ENCODE data around the gene AP2A2.

AP2A2 gene

GRCh38 chr11:888310-889212, 37.1 kb upstream of the AP2A2 start:
- Histone ChIP-seq H4K20me1 (ENCODE audit: insufficient read depth, low read length, poor library complexity, severe bottlenecking) (no peaks in the 10 kb centered on the region), H3K4me1 (ENCODE audit: insufficient read depth, low read length, poor library complexity, severe bottlenecking) (peaks cover 15% of the 10 kb centered on the region), H3K27me3 (ENCODE audit: insufficient read depth, low read length, poor library complexity, severe bottlenecking) (no peaks in the 10 kb centered on the region), H3F3A (ENCODE audit: low read depth) (no peaks in the 10 kb centered on the region), H3K79me2 (ENCODE audit: insufficient read depth, low read length) (no peaks in the 10 kb centered on the region), H3K4me3 (ENCODE audit: low read length, poor library complexity, severe bottlenecking) (no peak overlapping the region), H3K9ac (ENCODE audit: low read depth, low read length, poor library complexity, severe bottlenecking) (no peak overlapping the region), H3K9me2 (replicated peaks; ENCODE audit: low read depth, low read length) (no peaks in the 10 kb centered on the region), H3K9me3 (ENCODE audit: insufficient read depth, low read depth, low read length) (no peaks in the 10 kb centered on the region), H2AFZ (ENCODE audit: low read length) (no peak overlapping the region), H3K4me2 (ENCODE audit: low read depth, low read length, poor library complexity, severe bottlenecking) (no peak overlapping the region), H3K36me3 (ENCODE audit: insufficient read depth, low read length) (no peaks in the 10 kb centered on the region)
- TF ChIP-seq, protein P1, sequence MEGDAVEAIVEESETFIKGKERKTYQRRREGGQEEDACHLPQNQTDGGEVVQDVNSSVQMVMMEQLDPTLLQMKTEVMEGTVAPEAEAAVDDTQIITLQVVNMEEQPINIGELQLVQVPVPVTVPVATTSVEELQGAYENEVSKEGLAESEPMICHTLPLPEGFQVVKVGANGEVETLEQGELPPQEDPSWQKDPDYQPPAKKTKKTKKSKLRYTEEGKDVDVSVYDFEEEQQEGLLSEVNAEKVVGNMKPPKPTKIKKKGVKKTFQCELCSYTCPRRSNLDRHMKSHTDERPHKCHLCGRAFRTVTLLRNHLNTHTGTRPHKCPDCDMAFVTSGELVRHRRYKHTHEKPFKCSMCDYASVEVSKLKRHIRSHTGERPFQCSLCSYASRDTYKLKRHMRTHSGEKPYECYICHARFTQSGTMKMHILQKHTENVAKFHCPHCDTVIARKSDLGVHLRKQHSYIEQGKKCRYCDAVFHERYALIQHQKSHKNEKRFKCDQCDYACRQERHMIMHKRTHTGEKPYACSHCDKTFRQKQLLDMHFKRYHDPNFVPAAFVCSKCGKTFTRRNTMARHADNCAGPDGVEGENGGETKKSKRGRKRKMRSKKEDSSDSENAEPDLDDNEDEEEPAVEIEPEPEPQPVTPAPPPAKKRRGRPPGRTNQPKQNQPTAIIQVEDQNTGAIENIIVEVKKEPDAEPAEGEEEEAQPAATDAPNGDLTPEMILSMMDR (conservative IDR thresholded peaks at IDR 0.05; ENCODE audit: low read length): no peak
- TF ChIP-seq EZH2phosphoT487 (IDR thresholded peaks at IDR 0.05; ENCODE audit: borderline replicate concordance): no peak

GRCh38 chr11:889257-889656, 36.4 kb upstream of the AP2A2 start:
- no peaks in the 10 kb centered on the region for H3K9me3 ChIP-seq (ENCODE audit: insufficient read depth, low read depth, low read length)
- H3K4me2 ChIP-seq (ENCODE audit: low read depth, low read length, poor library complexity, severe bottlenecking): no peak overlapping the region
- H3K36me3 ChIP-seq (ENCODE audit: insufficient read depth, low read length): no peaks in the 10 kb centered on the region
- H2AFZ ChIP-seq (ENCODE audit: low read length): no peak overlapping the region
- no peaks in the 10 kb centered on the region for H3K27me3 ChIP-seq (ENCODE audit: insufficient read depth, low read length, poor library complexity, severe bottlenecking)
- TF ChIP-seq, protein P1 (conservative IDR thresholded peaks at IDR 0.05; ENCODE audit: low read length): no peak
- no peak for TF ChIP-seq EZH2phosphoT487 (IDR thresholded peaks at IDR 0.05; ENCODE audit: borderline replicate concordance)
- no peaks in the 10 kb centered on the region for H3K9me2 ChIP-seq (replicated peaks; ENCODE audit: low read depth, low read length)
- peaks cover 15% of the 10 kb centered on the region for H3K4me1 ChIP-seq (ENCODE audit: insufficient read depth, low read length, poor library complexity, severe bottlenecking)
- no peaks in the 10 kb centered on the region for H4K20me1 ChIP-seq (ENCODE audit: insufficient read depth, low read length, poor library complexity, severe bottlenecking)
- no peaks in the 10 kb centered on the region for H3F3A ChIP-seq (ENCODE audit: low read depth)
- no peaks in the 10 kb centered on the region for H3K79me2 ChIP-seq (ENCODE audit: insufficient read depth, low read length)
- no peak overlapping the region for H3K9ac ChIP-seq (ENCODE audit: low read depth, low read length, poor library complexity, severe bottlenecking)
- no peak overlapping the region for H3K4me3 ChIP-seq (ENCODE audit: low read length, poor library complexity, severe bottlenecking)

DNA sequence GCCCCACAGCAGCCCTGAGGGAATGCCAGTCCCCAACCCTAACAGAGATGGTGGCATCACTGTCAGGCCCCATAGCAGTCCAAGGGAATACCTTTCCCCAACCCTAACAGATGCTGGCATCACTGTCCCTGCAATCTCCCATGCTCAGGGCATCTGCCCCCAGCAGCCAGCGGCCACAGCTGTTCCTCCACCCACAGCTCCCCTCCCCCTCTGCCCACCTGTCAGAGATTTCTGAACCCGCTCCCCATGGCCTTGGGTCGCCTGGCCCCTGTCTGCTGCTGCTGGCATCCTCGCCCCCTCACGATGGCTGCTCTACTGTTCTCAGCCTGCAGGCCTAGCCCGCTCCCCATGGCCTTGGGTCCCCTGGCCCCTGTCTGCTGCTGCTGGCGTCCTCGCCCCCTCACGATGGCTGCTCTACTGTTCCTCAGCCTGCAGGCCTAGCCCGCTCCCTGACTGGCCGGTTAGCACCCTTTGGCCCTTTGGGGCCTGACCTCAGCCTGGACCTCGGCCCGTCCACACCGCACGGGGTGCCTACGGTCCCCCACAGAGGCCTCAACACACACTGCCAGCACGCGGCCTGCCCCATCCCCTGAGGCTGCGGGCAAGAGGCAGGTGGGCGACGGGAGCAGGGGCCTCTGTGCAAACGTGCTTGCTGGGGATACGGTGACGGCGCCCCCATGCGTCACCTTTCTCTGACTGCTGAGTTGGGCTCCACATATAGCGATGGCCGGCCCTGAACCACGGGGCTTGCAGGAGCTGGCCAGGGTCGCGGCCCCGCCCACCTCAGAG, 35.8 kb upstream of the AP2A2 start:
- no peak for TF ChIP-seq EZH2phosphoT487 (IDR thresholded peaks at IDR 0.05; ENCODE audit: borderline replicate concordance)
- TF ChIP-seq, protein P1 (conservative IDR thresholded peaks at IDR 0.05; ENCODE audit: low read length): no peak
- no peaks in the 10 kb centered on the region for H4K20me1 ChIP-seq (ENCODE audit: insufficient read depth, low read length, poor library complexity, severe bottlenecking)
- no peak overlapping the region for H3K4me3 ChIP-seq (ENCODE audit: low read length, poor library complexity, severe bottlenecking)
- no peak overlapping the region for H3K4me2 ChIP-seq (ENCODE audit: low read depth, low read length, poor library complexity, severe bottlenecking)
- no peaks in the 10 kb centered on the region for H3K9me2 ChIP-seq (replicated peaks; ENCODE audit: low read depth, low read length)
- H3K36me3 ChIP-seq (ENCODE audit: insufficient read depth, low read length): no peaks in the 10 kb centered on the region
- no peaks in the 10 kb centered on the region for H3K27me3 ChIP-seq (ENCODE audit: insufficient read depth, low read length, poor library complexity, severe bottlenecking)
- H2AFZ ChIP-seq (ENCODE audit: low read length): no peak overlapping the region
- H3F3A ChIP-seq (ENCODE audit: low read depth): no peaks in the 10 kb centered on the region
- no peak overlapping the region for H3K9ac ChIP-seq (ENCODE audit: low read depth, low read length, poor library complexity, severe bottlenecking)
- H3K4me1 ChIP-seq (ENCODE audit: insufficient read depth, low read length, poor library complexity, severe bottlenecking): peaks cover 15% of the 10 kb centered on the region
- H3K9me3 ChIP-seq (ENCODE audit: insufficient read depth, low read depth, low read length): no peaks in the 10 kb centered on the region
- no peaks in the 10 kb centered on the region for H3K79me2 ChIP-seq (ENCODE audit: insufficient read depth, low read length)

Data from Loucy (cell line).